ENCODE results near the gene DPH2.

DNA sequence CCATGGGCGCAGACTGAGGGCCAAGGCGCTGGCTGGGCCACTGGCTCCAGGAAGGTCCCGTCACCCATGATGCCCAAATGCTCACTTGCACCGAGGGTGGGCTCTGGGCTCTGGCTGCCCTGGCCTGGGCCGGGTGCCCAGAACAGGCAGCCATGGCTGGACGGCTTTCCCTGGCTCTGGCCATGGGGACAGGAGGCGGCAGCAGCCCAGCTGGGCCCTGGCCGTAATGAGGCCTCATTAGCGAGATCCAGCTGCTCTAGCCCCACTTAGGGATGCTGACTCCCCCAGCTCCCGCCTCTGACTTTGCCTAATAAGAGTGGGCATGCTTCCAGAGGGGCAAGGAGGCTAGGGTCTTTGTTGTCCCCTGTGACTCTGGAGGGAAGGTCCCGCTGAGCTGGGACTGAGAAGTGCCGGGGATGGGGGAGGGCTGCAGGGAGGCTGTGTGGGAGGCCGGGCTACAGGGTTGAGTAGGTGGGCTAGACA, 49.7 kb downstream of the DPH2 start:
- TF ChIP-seq, protein P1, sequence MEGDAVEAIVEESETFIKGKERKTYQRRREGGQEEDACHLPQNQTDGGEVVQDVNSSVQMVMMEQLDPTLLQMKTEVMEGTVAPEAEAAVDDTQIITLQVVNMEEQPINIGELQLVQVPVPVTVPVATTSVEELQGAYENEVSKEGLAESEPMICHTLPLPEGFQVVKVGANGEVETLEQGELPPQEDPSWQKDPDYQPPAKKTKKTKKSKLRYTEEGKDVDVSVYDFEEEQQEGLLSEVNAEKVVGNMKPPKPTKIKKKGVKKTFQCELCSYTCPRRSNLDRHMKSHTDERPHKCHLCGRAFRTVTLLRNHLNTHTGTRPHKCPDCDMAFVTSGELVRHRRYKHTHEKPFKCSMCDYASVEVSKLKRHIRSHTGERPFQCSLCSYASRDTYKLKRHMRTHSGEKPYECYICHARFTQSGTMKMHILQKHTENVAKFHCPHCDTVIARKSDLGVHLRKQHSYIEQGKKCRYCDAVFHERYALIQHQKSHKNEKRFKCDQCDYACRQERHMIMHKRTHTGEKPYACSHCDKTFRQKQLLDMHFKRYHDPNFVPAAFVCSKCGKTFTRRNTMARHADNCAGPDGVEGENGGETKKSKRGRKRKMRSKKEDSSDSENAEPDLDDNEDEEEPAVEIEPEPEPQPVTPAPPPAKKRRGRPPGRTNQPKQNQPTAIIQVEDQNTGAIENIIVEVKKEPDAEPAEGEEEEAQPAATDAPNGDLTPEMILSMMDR (IDR thresholded peaks at IDR 0.05), result no peak
- no peak for TF ChIP-seq POLR2AphosphoS5 (IDR thresholded peaks at IDR 0.05)
